HEK293T (cell line): ENCODE data around the gene CRIP1.

ENCODE experiments used
- CTCF ChIA-PET: fragments of 350-600 bp; formaldehyde crosslinking; extraction: SDS; loops from one replicate; lab custom pipeline; 2021; ENCODE audit warnings: antibody characterized with exemption, inconsistent platforms; lab: Yijun Ruan, JAX
- POLR2A ChIA-PET: fragments of 350-600 bp; formaldehyde crosslinking; extraction: SDS; loops from one replicate; lab custom pipeline; 2020; ENCODE audit warnings: antibody characterized with exemption, inconsistent platforms; lab: Yijun Ruan, JAX
- DNase-seq: peaks from one replicate; pipeline ENCODE4 v3.0.0; 2012; ENCODE audit warnings: mixed read lengths; ENCODE audit errors: extremely low spot score
- ARNT ChIP-seq: fragments of 450-650 bp; IDR thresholded peaks from 2 replicates; pipeline ENCODE4 v1.6.1; 2017; ENCODE audit warnings: mild to moderate bottlenecking
- BHLHE40 ChIP-seq: fragments of 450-650 bp; IDR thresholded peaks from 2 replicates; pipeline ENCODE4 v1.6.1; 2016; ENCODE audit warnings: mild to moderate bottlenecking, moderate library complexity, borderline replicate concordance
- CTBP1 ChIP-seq: fragments of 450-650 bp; IDR thresholded peaks from 2 replicates; pipeline ENCODE4 v1.6.1; 2016; ENCODE audit warnings: borderline replicate concordance
- ELF4 ChIP-seq: fragments of 450-650 bp; IDR thresholded peaks from 2 replicates; pipeline ENCODE4 v1.6.1; 2017; ENCODE audit warnings: antibody characterized with exemption
- FOXA1 ChIP-seq: fragments of 450-650 bp; IDR thresholded peaks from 2 replicates; pipeline ENCODE4 v1.6.1; 2016; ENCODE audit warnings: mild to moderate bottlenecking
- FOXK2 ChIP-seq: fragments of 450-650 bp; IDR thresholded peaks from 2 replicates; pipeline ENCODE4 v1.6.1; 2016; ENCODE audit warnings: mild to moderate bottlenecking
- FOXM1 ChIP-seq: fragments of 450-650 bp; IDR thresholded peaks from 2 replicates; pipeline ENCODE4 v1.6.1; 2017; ENCODE audit warnings: mild to moderate bottlenecking, borderline replicate concordance
- HDGF ChIP-seq: fragments of 450-650 bp; IDR thresholded peaks from 2 replicates; pipeline ENCODE4 v1.6.1; 2017; ENCODE audit warnings: antibody characterized with exemption, borderline replicate concordance
- L3MBTL2 ChIP-seq: fragments of 450-650 bp; conservative IDR thresholded peaks from 2 replicates; pipeline ENCODE4 v1.6.1; 2016; ENCODE audit warnings: mild to moderate bottlenecking
- LEF1 ChIP-seq: fragments of 450-650 bp; IDR thresholded peaks from 2 replicates; pipeline ENCODE4 v1.6.1; 2017; ENCODE audit warnings: mild to moderate bottlenecking, borderline replicate concordance
- NFRKB ChIP-seq: fragments of 450-650 bp; IDR thresholded peaks from 2 replicates; pipeline ENCODE4 v1.6.1; 2016; ENCODE audit warnings: mild to moderate bottlenecking, moderate library complexity
- SP1 ChIP-seq: fragments of 450-650 bp; IDR thresholded peaks from 2 replicates; pipeline ENCODE4 v1.6.1; 2017
- SUZ12 ChIP-seq: fragments of 450-650 bp; IDR thresholded peaks from 2 replicates; pipeline ENCODE4 v1.6.1; 2016; ENCODE audit warnings: mild to moderate bottlenecking
- TARDBP ChIP-seq: fragments of 450-650 bp; IDR thresholded peaks from 2 replicates; pipeline ENCODE4 v1.6.1; 2016
- ZNF384 ChIP-seq: fragments of 450-650 bp; IDR thresholded peaks from 2 replicates; pipeline ENCODE4 v1.6.1; 2016
- TF ChIP-seq, protein P1 (sequence below): fragments of 450-650 bp; IDR thresholded peaks from 2 replicates; pipeline ENCODE4 v1.6.1; 2016

CRIP1 gene

DNA sequence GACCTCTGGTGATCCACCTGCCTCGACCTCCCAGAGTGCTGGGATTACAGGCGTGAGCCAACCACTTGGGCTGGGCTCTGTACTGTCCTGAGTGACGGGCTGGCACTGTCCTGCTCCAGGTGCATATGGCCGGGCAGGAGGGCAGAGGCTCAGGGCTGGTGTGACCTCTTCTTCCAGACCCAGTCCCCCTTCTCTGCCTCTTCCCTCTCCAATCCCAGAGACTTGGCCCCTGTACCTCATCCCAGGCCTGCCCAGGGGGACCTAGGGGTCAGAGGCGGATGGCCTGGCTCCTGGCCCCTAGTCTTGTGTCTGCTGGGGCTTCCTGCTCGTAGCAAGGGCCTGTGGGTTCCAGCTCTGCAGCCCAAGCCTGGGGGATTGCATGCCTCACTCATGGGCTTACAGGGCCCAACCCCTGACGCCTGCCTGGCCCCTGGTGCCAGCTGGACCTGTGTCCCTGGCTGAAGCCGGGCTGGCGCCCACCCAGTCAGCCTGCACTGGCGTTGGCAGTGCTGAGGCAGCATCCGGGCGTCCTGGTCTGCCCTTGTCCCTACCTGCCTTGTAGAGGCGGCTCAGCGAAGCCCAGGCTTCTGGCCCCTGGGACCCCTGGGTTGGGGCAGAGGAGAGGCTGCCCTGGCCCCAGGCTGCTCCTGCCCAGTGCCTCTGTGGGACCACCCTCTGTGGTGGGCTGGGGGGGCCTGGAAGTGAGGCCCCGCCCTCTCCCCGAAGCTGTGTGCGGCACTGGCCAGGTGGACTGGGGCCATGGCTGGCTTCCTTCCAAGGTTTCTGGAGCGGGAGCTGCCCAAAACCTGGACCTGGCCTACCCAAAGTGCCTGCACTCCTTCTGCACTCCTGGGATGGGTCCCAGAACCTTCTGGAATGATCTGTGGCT lies 8.7 kb downstream of the CRIP1 start:
- CTCF ChIA-PET = no interaction called here

DNA sequence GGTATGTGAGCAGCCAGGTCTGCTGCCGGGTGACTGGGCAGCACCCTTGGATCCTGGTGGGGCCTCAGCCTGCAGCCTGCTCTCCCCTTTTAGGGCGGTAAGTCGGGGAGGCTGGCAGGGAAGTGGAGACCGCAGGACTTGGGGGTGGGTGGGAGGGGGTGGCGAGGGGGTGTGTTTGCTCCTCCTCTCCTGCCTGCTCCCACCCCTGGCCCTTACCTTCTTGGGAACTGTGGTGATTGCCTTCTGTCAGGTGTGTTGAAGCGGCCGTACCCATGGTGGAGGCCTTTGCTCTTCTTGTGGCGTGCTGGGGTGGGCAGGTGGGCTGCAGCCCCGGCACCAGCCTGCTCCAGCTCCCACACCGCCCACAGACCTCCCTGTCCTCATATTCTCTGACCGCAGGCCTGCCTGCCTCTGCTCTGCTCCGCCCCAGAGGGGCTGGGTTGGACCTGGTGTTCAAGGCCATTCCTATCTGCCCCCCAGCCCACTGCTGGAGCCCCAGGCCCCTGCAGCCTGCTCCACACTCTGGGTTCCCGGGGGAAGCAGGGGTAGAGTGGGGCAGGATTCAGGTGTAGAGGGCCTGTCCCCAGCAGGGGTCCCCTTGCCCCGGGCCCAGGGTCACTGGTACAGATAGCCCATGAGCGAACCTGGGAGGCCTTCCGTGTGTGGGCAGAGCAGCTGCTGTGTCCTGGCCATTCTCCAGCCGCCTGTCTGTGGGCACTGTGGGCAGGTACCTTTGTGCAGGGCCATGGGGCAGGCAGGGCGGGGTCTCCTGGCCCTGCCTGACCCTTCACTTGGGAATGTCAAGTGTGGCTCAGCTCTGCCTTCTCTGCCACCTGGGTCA lies 9.5 kb downstream of the CRIP1 start:
- CTCF ChIA-PET = interaction anchor here (0.6 kb wide), 1 partner anchor 133 kb away, joined by 4 read pairs; no protein-coding TSS in a partner anchor
- POLR2A ChIA-PET = no interaction called here
- no peak for TF ChIP-seq FOXM1
- TF ChIP-seq ZNF384 = no peak
- TF ChIP-seq, protein P1, sequence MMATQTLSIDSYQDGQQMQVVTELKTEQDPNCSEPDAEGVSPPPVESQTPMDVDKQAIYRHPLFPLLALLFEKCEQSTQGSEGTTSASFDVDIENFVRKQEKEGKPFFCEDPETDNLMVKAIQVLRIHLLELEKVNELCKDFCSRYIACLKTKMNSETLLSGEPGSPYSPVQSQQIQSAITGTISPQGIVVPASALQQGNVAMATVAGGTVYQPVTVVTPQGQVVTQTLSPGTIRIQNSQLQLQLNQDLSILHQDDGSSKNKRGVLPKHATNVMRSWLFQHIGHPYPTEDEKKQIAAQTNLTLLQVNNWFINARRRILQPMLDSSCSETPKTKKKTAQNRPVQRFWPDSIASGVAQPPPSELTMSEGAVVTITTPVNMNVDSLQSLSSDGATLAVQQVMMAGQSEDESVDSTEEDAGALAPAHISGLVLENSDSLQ = no peak
- no peak for TF ChIP-seq HDGF
- no peak for TF ChIP-seq FOXK2
- no peak for TF ChIP-seq ARNT
- TF ChIP-seq SUZ12 = no peak
- no peak for TF ChIP-seq FOXA1
- no peak for TF ChIP-seq ELF4
- no peak for DNase-seq

More for the DNA sequence above, 8.7 kb downstream of the CRIP1 start:
- POLR2A ChIA-PET = no interaction called here
- DNase-seq = no peak
- TF ChIP-seq ELF4 (no peak), ARNT (no peak), BHLHE40 (no peak), HDGF (no peak), SP1 (no peak), ZNF384 (no peak), FOXK2 (no peak), TARDBP (no peak), LEF1 (no peak), FOXM1 (no peak), CTBP1 (no peak)

DNA sequence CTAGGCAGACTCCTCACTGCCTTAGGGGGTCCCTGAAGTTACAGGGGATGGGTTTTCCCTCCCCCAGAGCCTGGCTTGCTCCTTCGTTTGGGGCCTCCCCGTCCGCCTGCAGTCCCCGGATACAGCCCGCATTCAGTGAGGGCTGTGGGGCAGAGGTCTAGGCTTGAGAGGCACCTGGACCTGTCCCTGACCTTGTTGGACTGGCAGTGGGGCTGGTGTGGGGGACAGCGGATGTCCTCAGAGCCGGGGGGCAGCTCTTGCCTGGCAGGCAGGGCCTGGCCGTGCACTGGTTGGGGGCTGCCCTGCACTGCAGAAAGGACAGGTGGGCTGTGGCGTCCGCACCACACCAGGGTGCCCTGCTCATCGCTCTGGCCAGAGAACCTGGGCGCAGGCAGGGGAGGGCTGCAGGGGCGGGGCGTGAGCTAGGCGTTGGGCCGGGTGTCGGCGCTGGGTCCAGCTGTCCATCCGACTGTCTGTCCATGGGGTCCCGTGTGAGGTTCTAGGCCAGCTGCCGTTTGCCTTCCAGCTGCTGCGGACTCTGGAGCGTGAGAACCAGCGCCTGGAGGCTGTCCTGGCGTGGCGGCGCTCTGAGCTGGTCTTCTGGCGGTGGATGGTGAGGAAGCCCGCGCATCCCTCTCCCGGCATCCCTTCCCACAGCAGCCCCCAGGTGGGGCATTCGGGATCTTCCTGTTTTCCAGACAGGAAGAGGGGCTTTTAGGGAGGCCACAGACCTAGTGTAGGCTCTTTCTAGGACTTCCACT lies 10.3 kb downstream of the CRIP1 start:
- CTCF ChIA-PET = interaction anchor here (0.6 kb wide), 1 partner anchor 134 kb away, joined by 4 read pairs; no protein-coding TSS in a partner anchor
- POLR2A ChIA-PET = no interaction called here
- DNase-seq = no peak
- TF ChIP-seq NFRKB (no peak), FOXM1 (no peak), FOXK2 (no peak), HDGF (no peak), SP1 (no peak), ELF4 (no peak), CTBP1 (no peak), L3MBTL2 (no peak)

DNA sequence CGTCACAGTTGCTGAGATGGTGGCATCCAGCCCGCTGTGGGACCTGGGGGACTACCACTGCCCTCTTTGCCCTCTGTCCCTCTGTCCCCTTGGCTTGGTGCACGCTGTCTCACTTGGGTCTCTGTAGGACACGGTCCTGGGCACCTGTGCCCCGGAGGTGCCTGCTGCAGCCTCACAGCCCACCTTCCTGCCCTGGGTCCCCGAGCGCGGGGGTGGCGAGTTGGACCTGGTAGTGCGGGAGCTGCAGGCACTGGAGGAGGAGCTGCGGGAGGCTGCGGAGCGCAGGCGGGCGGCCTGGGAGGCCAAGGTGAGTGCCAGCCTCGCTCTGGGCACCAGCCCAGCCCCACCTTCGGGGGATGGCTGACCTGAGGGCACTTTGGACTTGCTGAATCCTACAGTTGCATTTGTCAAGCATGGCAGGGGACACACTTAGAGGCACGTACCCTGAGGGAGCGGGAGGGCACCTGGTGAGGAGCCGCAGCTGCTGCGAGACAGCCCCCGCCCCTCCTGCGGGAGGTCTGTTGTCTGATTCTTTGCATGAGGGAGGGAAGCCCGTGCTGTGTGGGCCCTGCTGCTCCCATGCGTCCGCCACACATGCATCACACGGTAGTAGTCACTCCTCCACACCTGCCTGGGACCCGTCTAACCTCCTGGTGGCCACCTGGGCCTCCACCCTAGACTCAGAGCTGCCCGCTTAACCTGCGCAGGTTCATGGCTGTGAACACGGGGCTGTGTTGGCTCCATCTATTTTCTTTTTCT lies 11.2 kb downstream of the CRIP1 start:
- DNase-seq = no peak
- no peak for TF ChIP-seq FOXK2
- POLR2A ChIA-PET = no interaction called here
- CTCF ChIA-PET = interaction anchor here (0.6 kb wide), 1 partner anchor 133 kb away, joined by 3 read pairs; no protein-coding TSS in a partner anchor

DNA sequence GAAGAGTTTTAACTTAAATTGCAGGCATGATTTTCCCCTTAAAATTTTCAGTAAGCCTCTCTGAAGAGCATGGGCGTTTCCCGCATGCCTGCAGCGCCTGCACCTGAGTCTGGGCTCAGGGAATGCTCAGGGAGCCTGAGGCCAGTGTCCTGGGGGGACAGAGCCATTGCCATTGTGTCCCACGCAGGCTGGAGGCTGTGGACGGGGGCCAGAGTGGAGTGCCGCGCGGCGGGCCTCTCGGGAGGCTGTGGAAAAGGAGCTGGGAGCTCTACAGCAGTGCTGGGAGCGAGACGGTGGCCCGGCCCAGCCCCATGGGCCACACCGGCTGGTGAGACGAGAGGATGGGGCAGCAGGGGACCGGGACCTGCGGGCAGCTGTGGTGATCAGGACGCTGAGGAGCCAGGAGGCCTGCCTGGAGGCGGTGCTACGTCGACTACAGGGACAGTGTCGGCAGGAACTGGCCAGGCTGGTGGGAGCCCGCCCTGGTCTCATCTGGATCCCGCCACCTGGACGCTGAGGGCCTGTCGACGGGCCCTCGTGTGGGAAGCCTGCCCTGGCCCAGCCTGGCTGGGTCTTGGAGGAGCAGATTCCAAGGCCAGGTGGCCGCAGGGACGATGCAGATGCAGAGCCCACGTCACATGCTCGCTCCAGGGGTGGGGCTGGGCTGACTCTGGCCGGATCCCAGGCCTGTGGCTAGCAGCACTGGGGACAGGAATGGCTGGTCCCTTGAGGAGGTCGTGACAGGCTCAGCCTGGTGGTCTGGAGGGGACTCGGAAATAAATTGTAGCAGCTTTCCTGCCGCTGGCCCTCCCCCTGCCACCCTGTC lies 12.0 kb downstream of the CRIP1 start:
- TF ChIP-seq, protein P1 = no peak
- TF ChIP-seq CTBP1 (no peak), ELF4 (no peak), L3MBTL2 (no peak), LEF1 (no peak), ARNT (no peak), NFRKB (no peak), FOXM1 (no peak), SUZ12 (no peak), HDGF (no peak), SP1 (no peak), ZNF384 (no peak), FOXK2 (no peak)
- CTCF ChIA-PET = interaction anchor here (1.3 kb wide), 1 partner anchor 28 kb away, joined by 5 read pairs; no protein-coding TSS in a partner anchor
- no peak for DNase-seq
- POLR2A ChIA-PET = no interaction called here
